ENCODE measurements around the gene UMPS.

DNA sequence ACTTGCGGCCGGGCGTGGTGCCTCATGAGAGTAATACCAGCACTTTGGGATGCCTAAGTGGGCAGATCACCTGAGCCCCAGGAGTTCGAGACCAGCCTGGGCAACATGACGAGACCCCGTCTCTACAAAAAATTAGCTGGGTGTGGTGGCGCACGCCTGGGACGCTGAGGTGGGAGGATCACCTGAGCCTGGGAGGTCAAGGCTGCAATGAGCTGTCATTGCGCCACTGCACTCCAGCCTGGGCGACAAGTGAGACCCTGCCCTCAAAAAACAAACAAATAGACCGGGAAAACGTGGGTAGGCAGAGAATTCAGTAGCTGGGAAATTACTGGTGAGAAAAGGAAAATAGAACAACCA lies 667 bp downstream of the UMPS start:
- TF ChIP-seq, protein P1, sequence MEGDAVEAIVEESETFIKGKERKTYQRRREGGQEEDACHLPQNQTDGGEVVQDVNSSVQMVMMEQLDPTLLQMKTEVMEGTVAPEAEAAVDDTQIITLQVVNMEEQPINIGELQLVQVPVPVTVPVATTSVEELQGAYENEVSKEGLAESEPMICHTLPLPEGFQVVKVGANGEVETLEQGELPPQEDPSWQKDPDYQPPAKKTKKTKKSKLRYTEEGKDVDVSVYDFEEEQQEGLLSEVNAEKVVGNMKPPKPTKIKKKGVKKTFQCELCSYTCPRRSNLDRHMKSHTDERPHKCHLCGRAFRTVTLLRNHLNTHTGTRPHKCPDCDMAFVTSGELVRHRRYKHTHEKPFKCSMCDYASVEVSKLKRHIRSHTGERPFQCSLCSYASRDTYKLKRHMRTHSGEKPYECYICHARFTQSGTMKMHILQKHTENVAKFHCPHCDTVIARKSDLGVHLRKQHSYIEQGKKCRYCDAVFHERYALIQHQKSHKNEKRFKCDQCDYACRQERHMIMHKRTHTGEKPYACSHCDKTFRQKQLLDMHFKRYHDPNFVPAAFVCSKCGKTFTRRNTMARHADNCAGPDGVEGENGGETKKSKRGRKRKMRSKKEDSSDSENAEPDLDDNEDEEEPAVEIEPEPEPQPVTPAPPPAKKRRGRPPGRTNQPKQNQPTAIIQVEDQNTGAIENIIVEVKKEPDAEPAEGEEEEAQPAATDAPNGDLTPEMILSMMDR (optimal IDR thresholded peaks at IDR 0.05 in 1 of 3, IDR thresholded peaks at IDR 0.05 in 1 of 3, conservative IDR thresholded peaks at IDR 0.05 in 1 of 3; ENCODE audit: extremely low read depth in 1 of 3, insufficient read depth in 2 of 3, low read length in 3 of 3), result no peak
- TF ChIP-seq EZH2 (IDR thresholded peaks at IDR 0.05; ENCODE audit: low read length), result no peak
